ENCODE data around the gene CXCL6.

The CXCL6 gene

GRCh38 chr4:73868206-73869129 is 32.0 kb downstream of the CXCL6 start:
- no peak for DNase-seq (ENCODE audit: low read depth)

- DNase-seq (ENCODE audit: low read depth): no peak
Observed at GRCh38 chr4:73869130-73870055, 32.9 kb downstream of the CXCL6 start, which contains the start of gene CXCL1. Gene CXCL1 (plus strand): TSS chr4:73869393. CDS start chr4:73869471, 78 bp downstream.

DNA sequence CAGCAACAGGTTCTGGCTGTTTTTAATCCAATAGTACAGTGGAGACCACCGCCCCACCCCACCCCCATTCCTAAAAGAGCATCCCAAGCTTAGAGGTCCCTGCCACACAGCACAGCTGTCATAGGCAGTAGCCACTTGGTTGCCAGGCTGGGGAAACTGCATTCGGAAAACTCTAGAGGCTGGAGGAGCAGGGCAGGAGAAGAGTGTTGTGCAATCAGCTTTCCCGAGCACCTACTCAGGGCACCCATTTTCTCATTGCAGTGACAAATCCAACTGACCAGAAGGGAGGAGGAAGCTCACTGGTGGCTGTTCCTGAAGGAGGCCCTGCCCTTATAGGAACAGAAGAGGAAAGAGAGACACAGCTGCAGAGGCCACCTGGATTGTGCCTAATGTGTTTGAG is 33.8 kb downstream of the CXCL6 start:
- no peak for DNase-seq (ENCODE audit: low read depth)

DNA sequence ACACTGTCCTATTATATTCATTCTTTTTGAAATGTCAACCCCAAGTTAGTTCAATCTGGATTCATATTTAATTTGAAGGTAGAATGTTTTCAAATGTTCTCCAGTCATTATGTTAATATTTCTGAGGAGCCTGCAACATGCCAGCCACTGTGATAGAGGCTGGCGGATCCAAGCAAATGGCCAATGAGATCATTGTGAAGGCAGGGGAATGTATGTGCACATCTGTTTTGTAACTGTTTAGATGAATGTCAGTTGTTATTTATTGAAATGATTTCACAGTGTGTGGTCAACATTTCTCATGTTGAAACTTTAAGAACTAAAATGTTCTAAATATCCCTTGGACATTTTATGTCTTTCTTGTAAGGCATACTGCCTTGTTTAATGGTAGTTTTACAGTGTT is 34.3 kb downstream of the CXCL6 start:
- no peak for DNase-seq (ENCODE audit: low read depth)

DNA sequence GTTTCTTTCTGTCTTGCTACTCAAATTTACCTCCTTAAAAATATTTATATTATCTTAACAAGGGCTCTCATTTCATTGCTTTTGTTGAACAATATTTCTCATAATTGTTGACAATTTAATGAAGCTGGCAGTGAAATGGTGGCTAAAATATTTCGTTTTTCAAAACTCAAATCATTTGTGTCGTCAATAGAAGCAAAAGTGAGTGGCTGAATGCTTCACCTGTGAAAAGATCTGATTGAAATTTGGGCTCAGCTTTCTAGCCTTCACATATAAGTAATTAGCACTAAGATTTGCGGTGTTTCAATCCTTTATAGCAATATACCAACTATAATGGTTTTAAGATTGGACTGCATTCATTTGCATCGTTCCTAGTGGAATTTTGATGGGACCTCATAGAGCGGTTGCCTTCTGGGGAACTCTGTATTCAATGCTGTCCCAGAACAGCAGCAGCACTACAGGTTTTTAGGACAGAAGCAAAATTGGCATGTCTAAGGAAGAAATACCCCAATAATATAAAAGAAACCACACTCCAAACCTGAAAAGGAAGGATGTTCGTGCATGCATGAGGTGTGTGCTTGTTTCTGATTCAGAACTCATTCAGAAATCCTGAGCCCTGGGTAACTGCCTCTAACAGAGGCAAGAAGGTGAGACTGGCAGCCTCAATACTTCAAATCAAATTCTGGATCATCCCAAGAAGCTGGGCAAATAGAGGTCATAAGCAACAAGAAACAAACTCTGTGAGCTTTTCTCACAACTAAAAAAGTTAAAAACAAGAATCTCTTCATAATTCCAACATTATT is 35.2 kb downstream of the CXCL6 start:
- DNase-seq (ENCODE audit: low read depth): no peak

DNA sequence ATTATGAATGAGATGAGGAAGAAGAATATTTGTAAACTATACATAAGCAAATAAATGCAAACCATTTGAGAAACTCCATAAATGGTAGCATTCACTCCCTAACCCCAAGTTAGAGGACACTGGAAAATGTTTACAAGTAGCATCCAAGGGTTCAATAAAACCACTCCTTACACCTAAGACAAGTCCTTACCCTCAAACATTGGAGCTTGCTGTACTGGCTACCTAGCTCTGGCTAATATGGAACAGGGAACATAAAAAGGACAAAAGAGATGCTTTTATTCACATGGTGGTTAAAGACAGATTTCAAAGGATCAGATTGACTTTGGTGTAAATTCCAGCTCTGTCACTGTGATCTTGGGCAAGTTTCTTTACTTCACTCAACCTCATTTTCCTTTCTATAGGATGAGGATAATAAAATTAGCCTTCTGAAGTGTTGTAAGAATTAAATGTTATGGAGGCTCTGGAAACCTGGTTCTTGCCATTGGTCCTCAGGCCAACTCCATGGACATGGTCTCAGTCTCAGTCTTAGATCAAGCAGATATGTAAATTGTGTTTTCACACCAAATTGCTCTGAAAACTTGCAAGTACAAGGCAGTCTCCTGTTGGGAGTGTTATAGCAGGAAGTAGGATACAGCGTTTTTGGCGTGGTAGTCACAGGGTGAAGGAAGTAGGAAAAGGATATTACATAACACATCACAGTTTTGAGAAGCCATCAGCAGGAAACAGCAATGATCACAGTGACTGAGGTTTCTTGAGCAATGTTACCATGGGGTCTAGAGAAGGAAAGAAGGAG is 36.0 kb downstream of the CXCL6 start:
- no peak for DNase-seq (ENCODE audit: low read depth)

DNA sequence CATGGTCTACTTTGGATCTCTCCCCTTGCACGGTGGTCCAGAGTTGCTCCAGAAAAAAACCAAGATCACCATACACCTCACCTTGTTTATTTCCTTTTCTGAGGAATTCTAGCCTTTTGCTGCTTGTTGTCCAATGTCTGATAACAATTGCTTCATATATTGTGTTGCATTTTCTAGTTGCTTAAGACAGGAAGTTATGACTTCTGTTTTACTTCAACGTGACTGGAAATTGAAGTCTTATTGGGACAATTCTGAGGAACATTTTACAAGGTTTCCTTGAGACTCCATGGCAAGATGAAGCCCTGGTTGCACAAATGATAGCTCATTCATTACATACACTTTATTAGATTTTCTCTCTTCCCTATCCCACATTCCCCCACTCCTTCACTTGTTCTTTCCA is 37.9 kb downstream of the CXCL6 start:
- DNase-seq (ENCODE audit: low read depth): no peak

GRCh38 chr4:73875401-73875800 is 38.9 kb downstream of the CXCL6 start:
- DNase-seq (ENCODE audit: low read depth): no peak

- DNase-seq (ENCODE audit: low read depth): no peak
Observed at GRCh38 chr4:73883306-73883705, 46.8 kb downstream of the CXCL6 start.

DNA sequence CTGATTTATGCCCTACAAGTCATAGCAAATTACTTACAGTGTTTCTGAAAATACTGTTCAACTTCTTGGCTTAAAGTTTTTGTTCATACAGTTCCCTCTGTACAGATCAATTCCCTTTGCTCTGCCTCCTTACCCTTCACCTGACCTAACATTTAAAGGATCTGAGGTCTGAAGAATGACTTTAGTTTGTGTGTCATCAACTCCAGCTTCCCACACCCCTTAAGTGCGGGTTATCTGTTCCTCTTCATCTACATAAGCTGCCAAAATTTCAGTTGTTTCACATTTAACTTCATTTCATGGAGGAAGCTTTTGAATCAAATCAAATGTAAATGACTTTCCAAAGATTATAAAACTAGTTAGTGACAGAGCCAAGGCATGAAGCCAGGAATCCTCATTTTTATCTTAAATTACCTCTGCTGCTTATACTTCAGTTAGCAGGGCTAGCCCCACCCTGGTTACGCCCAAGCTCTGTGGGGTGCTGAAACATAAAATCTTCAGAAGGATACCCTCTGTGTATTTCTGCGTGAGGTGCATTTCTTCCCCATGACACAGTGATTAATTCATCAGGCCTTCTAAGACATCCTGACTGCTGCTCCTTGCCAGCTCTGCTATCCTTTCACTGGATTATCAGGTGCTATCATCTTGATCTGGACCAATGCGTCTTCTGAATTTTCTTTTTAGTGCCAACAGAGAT is 49.2 kb downstream of the CXCL6 start:
- DNase-seq (ENCODE audit: low read depth): no peak

All from stimulated activated CD4-positive, alpha-beta T cell treated with anti-CD3 and anti-CD28 coated beads, Interleukin-2, amount 100 ng/mL, for 4 hours (primary cell).